ENCODE results near the gene PLCB1.
"Not testable (repeated sequence)": the region's sequence is repeated elsewhere in the genome, so short reads cannot be mapped to it uniquely, and the experiment has no call there.

Gene PLCB1

DNA sequence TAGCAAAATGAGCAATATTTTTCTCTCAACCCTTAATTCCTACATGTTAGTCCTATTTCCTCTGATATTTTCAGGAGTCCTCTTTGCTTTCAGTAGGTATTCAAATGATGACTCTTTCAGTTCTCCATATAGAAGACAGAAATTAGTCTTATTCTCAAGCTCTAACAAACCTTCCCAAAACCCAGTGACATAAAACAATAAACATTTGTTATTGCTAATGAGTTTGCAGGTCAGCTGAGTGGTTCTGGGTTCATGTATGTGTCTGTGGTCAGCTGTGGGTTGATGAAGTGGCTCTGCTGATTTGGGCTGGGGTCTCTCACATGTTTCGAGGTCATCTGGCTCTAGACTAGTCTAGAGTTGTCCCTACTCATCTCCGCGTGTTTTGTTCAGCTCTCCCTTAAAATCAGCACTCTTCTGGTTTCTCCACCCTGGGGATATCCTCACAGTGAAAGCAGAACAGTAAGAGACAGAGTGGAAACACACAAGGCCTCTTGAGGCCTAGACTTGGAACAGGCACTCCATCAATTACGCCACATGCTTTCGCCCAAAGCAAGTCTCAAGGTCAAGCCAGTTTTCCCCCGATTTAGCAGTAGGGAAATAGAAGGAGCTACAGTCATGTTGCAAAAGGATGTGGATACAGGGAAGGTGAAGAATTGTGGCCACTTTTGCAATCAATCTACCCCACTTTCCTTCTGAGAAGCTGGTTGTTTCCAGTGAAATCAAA lies 273.0 kb downstream of the PLCB1 start:
- DNase-seq (ENCODE audit: low spot score): no peak

DNA sequence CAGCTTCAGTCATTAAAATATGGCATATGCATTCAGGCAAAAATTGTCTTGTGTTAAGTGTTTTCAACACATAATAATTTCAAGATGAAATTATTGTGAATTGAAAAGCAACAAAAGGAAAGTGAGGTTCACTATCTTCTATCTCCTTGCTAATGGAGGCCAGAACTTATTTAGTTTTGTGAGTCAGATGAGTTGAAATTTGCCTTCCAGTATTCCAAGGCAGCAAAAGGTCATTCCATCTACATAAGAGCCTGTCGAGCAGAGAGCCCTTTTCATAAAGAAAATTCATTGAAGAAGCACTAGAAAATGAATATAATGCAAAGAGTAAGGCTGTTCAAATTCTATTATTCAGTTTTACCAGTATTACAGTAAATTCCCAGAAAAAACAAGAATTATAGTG lies 274.3 kb downstream of the PLCB1 start:
- DNase-seq (ENCODE audit: low spot score): no peak

DNA sequence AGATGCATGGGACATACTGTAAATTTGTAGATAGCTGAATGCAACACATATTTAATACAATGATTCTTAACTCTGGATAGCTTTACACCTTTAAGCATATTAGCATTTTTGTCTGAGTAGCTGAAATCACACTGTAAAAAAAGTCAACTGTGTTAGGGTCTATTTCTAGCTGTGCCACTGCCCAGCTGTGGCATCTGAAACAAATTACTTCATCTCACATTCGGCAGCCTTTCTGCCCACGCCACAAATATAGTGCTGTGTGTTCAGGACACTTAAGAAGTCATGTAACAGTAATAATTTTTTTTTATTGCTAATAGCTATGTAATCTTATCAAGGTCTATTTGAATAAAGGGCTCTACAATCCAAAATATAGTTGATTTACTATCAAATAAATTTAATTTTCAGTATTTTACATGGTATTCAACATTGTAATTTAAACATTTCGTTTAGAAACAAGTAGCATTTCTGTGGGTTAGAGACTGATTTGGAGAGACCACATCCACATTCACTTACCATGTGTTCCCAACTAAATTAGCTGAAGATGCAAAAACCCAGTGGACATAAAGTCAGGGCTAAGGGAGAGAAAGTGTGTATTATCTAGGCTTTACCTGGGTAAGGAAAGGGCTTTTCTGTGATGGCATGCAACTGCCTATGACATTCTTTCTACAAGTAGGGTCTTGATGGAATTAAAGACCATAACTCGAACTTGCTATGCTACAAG lies 276.7 kb downstream of the PLCB1 start:
- no peak for DNase-seq (ENCODE audit: low spot score)

DNA sequence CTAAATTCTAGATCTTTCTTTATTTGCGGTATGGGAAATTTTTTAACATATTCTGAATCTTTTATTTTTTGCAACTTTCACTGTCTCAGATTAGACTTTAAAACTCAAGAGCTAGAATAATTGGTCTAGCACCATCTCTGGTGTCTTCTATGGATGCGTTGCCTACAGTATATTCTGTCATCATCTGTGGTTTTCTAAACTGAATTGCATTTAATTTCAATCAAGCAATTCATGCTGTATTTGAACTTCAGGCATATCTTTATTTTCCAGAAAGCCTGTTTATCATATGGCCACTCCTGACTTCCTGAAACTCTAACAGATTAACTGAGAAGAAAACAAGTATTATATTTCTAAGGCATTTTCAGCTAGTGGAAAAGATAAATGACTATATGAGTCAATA lies 281.6 kb downstream of the PLCB1 start:
- no peak for DNase-seq (ENCODE audit: low spot score)

DNA sequence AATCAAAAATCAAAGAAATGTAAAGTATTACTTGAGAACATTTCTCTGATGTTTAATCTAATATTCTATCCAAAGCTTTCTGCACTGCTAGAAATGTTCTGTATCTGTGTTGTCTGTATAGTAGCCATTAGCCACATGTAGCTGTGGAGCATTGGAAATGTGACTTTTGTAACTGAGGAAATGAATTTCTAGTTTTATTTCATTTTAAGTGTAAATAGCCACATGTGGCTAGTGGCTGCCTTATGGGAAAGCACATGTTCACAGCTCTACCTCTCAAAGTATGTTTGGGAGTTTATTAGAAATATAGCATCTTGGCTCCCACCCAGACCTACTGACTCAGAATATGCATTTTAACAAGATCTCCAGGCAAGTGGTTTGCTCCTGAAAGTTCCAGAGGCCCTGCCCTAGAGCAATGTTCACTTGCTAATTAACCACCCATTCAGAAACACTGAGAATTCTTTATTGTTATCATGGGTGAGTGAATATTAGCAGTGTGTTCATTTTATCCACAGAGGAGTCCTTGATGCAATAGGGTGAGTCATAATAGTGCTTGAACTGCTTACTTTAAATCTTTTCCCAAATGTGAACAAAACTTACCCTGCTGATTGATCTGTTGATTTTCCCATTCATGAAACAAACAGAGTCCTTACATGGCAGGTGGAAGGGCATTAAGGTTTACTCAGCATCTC lies 282.7 kb downstream of the PLCB1 start:
- DNase-seq (ENCODE audit: low spot score): no peak

DNA sequence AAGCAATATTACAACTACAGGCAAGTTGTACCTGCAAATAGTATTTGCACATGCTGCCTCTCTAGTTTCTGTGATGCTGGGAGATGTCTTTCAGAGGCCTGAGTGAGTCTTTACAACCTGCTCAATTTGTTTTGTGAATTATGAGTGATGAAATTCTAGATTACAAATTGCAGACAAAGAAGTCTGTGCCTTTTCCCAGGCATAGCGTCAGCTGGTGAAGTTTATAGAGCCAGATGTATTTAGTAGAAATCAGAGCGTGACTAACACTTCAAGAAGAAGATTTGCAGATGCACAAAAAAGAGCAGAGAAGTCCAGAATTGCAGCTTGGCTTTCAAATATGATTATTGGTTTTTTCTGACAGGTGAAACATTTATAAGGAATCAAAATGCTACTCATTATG lies 289.9 kb downstream of the PLCB1 start:
- DNase-seq (ENCODE audit: low spot score): no peak

DNA sequence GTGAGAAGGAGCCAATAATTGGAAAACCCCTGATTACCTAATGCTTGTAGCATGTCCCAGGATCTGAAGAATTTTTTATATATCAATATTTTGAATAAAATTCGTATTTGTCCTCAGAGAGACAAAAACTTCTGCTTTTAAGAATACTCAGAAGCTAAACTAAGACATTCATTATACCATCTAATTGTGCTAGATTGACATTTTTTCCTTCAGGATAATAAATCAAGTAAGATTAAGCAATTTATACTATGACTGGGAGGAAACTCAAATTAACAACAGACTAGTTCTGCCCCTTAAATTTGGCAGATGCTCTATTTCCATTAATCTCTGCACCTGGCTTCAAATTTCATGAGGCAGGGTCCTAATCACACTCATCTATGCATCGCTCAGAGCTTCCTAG lies 291.4 kb downstream of the PLCB1 start:
- DNase-seq (ENCODE audit: low spot score): no peak

DNA sequence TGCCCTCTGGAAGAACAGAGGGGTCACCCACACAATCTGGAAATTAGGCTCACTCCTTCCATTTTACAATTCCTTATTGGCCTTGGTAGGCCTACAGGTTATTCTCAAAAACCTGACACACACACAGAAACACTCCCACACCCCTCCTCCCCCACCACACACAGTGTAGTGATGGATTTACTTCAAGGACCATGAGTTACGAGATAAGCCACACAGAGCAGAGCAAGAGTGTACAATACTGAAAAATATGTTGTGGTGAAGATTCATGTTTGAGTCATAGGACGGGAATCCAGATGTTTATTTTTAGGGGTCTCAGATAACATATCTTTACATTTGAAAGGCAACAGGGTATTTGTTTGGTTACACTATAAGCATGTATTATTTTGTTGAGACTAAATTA lies 291.9 kb downstream of the PLCB1 start:
- no peak for DNase-seq (ENCODE audit: low spot score)

DNA sequence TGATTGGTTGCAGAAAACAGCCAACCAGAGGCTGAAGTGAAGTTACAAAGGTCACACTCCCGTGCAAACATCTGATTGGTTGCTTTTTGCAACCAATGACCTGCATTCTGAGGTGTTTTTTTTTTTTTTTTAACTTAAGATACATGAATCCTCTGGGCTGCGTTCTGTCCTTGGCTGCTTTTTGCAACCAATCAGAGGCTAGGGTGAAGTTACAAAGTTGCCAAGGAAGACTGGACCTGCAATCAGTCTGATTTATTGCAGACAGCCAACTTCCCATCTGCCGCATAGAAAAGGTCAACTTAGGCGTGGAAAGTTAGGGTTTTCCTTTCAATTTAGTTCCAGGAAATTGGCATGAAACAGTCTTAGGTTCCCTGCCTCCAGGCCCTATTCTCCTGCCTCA lies 292.9 kb downstream of the PLCB1 start:
- no peak for DNase-seq (ENCODE audit: low spot score)

DNA sequence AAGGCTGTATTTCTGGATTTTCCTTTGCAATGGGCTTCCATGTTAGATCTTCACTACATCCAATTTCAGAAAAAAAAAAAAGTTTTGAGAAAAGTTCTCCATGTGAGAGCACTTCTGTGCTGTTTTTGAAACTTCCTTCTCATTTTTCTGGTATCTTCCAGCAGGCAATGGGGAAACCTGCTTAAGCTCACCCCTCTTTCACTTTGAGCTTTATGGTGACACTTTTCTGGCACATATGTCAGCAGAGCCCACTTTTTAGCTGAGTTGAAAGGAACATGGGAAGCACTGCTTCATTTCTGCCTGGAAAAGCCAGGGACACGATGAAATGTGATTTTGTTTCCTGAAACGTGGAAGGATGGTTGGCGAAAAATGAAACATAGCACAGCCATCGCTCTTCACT lies 293.7 kb downstream of the PLCB1 start:
- DNase-seq (ENCODE audit: low spot score): no peak

DNA sequence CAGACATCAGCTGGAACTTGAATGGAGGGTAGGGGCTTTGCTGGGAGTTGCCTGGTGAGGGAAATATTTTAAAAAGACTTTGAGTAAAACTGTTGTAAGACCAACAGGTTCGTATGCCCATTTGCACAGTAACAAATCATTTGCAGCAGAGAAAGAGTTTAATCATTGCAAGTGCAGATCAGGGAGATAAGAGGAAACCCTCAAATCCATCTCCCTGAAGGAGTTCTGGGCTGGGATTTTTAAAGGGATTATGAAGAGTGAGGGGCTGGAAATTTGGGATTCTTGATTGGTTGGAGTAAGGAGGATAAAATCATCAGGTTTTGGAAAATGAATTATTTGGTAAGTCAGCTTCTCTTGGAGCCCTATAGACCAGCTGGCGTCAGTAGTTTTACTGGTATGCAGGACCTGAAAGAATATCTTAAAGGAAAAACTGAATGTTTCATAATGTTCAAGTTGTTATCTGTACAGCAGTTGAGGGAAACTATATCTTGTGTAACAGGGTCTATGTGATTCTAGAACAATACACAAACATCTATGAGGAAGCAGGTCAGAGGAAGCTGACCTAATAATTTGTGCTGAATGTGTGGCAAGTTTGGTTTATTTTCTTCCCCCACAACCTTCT lies 295.5 kb downstream of the PLCB1 start:
- DNase-seq (ENCODE audit: low spot score): no peak

DNA sequence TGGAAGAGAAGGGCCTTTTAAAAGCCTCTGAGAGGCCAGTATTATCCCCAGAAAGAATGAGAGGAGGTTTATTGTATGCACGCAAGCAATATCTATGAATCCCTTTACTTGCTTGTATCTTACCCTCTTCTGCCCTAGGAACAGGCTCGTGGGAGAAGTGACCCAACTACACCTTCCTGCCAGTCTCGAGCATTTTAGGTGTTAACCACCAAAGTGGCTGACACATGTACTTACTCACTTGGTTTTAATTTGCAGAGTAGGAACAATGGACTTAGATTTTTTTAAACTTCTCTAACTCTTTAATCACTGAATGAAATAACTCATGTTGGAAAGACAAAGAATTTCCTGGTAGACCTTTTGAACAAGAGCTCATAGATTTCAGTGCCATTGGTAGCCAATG lies 296.9 kb downstream of the PLCB1 start:
- no peak for DNase-seq (ENCODE audit: low spot score)

DNA sequence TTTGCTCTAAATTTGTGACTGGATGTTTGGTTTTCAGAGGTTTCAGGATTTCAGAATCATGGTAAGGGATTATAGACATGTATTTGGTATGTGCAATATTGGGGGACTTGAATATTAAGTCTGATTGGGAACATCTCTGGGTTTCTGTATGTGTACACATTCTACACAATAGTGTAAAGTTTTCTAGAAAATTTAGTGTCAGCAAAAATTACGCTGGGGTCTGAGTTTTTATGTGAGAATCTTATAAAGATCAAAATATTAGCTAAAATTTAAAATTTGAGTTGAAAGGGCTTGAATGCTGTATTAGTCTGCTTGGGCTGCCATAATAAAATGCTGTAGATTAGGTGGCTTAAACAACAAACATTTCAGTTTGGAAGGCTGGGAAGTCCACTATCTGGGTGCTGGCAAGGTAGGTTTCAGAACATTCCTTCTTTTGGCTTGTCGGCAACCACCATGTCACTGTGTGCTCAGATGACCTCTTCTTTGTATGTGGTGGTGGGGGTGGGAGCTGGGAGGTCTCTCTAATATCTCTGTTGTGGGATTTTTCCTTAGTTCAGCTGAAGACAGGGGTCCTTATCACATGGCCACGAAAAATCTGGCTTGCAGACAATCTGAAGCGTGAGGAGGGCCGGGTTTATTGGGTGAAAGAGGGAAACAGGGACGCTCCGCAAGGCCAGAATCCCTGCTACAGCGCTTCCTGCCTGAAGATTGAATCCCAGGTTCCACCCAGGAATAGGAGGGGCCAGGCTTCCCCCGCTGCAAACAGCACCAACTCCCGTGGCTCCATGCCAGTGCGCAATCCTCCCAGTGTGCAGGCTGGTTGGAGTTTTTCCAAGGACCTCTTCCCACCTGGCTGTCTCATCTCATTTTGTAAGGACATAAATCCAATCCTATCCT lies 299.7 kb downstream of the PLCB1 start:
- no peak for DNase-seq (ENCODE audit: low spot score)

DNA sequence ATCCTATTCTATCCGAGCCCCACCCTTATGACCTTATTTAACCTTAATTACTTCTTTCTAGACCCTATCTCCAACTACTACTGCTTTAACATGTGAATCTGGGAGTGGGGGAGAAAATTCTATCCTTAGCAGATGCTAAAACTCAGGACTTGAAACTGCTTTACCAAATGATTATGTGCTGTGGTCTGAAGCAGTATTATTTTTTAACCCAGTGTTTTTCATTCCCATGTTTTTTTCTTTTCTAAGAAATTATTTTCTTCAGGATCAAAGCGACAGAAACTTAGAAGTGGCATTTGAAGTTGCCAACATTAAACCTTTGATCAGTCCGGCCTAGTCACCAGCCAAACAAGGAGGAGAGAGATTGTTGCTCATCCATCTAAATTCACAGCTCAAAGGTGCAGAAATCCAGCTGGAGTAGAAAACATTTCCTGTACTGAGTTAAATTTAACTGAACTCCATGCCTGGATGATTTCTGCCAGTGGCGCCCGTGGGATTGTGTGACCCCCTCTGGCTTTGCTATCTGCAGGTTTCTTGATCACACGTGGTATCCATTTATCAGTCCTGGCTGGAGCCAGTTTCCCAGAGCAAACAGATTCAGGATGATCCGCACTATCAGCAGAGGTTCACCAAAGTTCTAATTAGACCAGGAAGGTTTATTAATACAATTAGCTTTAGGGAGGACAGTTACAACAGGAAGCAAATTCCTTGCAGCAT lies 300.5 kb downstream of the PLCB1 start:
- no peak for DNase-seq (ENCODE audit: low spot score)

DNA sequence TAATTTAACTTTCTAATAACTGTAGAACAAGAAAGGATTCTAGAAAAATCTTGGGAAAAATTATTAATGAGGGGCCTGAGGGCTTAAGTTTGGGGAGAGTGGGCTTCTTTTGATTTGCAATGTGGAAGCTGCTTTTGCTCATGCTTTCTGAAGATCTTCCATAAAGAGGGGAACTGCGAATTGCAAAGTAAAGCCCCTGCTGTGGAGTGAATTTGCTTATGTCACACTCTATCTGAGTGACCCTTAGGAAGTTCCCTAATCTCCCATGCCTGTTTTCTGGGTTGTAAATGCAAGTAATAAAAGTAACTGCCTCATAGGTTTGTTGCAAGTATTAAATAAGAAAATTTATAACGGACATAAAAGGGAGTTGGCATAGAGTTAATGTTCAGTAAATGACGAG lies 301.2 kb downstream of the PLCB1 start:
- DNase-seq (ENCODE audit: low spot score): no peak

DNA sequence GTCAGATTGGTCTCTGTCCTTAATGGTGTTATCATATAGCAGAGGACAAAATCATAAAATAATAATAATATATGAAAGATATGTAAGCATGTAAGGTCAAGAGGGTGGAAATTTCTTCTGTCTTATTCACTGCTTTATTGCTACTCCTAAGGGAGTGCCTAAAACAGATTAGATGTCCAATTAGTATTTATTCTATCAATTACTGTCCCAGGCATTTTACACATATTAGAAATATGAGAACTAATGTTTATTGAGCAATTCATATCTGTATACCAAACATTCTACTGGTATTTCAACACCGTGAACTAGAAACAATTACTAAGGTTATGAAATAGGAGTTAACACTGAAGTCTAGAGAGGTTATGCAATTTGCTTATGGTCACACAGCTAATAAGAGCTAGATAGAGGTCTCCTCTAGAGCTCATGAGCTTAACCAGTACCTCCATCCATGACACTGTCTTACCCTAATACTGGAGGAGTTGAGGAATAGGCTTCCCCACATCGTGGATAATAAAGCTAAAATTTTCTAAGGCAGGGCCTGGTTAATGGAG lies 302.3 kb downstream of the PLCB1 start:
- DNase-seq (ENCODE audit: low spot score): no peak

DNA sequence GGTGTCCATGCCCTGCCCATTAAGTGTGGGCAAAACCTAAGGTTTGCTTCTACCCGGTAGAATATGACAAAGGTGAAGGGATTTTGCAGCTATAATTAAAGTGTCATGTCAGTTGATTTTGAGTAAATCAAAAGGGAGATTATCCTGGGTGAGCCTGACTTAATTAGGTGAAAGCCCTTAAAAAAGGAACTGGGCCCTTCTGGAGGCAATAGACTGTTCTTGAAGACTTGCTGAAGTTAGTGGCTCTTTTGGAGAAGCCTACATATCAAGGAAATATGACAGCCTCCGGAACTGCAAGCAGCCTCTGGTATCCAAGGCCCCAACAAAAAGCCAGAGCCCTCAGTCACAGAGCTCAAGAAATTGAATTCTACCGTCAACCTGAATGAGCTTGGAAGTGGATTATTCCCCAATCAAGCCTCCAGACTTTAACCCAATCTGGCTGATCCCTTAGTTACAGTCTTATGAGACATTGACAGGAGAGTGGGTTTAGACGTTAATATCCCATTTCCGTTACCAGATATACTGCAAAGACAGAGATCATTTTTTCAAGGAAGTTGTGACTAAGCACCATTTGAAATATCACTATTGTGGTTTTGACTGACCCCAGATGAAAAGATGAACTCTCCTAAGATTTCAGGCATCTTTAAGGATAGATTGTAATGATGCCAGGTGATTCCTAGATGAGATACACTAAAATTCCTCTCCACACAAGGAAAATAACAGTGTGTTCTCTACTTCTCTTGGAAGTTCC lies 303.4 kb downstream of the PLCB1 start:
- DNase-seq (ENCODE audit: low spot score): no peak

DNA sequence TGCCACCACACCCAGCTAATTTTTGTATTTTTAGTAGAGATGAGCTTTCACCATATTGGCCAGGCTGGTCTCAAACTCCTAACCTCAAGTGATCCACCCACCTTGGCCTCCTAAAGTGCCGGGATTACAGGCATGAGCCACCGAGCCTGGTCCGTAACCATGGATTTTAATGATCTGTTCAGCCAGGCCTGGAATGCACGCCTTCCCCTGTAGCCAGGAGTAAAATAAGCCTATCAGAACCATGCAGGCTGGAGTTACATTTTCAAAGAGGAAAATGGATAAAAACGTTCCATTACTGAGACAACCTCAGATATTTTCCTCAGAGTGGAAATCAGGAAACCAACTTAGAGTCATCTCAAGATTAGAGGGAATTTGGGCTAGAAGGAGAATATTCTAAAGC lies 304.9 kb downstream of the PLCB1 start:
- DNase-seq (ENCODE audit: low spot score): not testable (repeated sequence)

DNA sequence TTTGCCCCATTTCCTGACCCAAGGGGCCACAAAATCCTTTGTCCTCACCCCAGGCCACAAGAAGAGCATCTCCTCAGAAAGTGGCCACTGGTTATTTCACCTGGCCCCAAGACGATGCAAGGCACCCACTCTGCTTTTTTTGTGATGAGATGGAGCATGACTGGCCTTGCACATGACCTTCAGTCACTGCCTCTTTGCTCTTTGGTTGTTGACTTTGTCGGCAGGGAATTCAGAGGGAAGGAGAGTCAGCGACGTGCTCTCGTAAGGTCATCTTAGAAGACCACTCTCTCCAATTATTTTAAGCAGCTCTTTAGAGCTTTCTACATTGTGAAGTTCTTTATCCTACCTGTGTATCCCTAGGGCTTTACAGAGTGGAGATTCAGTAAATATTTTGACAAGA lies 306.7 kb downstream of the PLCB1 start:
- DNase-seq (ENCODE audit: low spot score): no peak

DNA sequence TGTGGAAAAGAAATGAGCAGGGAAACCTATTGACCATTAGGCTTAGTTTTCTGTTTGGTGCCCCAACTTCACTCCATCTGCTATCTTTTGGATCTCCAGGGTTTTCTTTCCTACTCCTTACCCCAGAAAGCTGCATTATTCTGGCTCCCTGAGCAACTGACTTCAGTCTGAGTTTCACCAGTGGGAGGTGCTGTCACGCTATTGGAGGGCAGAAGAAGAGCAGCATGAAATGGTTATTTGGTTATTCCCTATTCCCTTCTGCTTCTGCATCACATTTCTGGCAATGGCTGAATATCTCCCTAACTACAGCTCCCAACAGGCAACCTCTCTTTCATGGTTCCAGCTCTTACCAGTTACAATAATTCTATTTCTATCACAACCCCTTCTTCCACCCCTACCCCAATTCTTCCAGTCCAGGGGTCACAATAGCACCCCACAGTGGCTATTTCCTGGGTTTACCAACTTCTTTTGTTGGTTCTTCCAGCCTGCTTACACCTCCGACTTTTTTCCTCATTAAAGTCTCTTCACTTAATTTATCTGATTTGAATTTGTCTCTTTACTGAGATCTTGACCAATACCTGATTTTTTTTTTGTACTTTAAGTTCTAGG lies 311.5 kb downstream of the PLCB1 start:
- no peak for DNase-seq (ENCODE audit: low spot score)
